Measurements from ENCODE around the gene TNKS2. TPM values are rescaled to one million over a fixed set of nuclear protein-coding genes. Genes with fewer than 3 reads are reported as not detected.
"Not testable (repeated sequence)": the region's sequence is repeated elsewhere in the genome, so short reads cannot be mapped to it uniquely, and the experiment has no call there.

TNKS2 gene
- total RNA-seq, 2 experiments from 2014 or later, result 40.7 to 43.2 TPM

GRCh38 chr10:91891125-91892001, 93.1 kb downstream of the TNKS2 start:
- H3K4me1 Mint-ChIP-seq, result peaks cover 8% of the 10 kb centered on the region
- peaks cover 26% of the 10 kb centered on the region for H3K27me3 Mint-ChIP-seq
- H3K9me3 Mint-ChIP-seq, result no peaks in the 10 kb centered on the region
- ATAC-seq (ENCODE audit: low read depth) (no peak), DNase-seq (no peak)
- no peak overlapping the region for H3K4me3 Mint-ChIP-seq
- H3K27ac Mint-ChIP-seq, result no peak overlapping the region
- POLR2A ChIA-PET, result interaction anchor here (0.6 kb wide), 1 partner anchor 14 kb away, joined by 6 read pairs; no protein-coding TSS in a partner anchor
- no peaks in the 10 kb centered on the region for H3K36me3 Mint-ChIP-seq

- peaks cover 16% of the 10 kb centered on the region for H3K27me3 Mint-ChIP-seq
- ATAC-seq (ENCODE audit: low read depth), result no peak
- peaks cover 2% of the 10 kb centered on the region for H3K4me1 Mint-ChIP-seq
- H3K27ac Mint-ChIP-seq, result no peak overlapping the region
- POLR2A ChIA-PET, result no interaction called here
- H3K36me3 Mint-ChIP-seq, result no peaks in the 10 kb centered on the region
- no peak overlapping the region for H3K4me3 Mint-ChIP-seq
- H3K9me3 Mint-ChIP-seq, result no peaks in the 10 kb centered on the region
- DNase-seq, result no peak
Observed at GRCh38 chr10:91893051-91893450, 94.8 kb downstream of the TNKS2 start.

- peaks cover 14% of the 10 kb centered on the region for H3K27me3 Mint-ChIP-seq
- H3K9me3 Mint-ChIP-seq; DNase-seq; H3K27ac Mint-ChIP-seq; ATAC-seq (ENCODE audit: low read depth); H3K36me3 Mint-ChIP-seq; H3K4me1 Mint-ChIP-seq; POLR2A ChIA-PET; H3K4me3 Mint-ChIP-seq: not testable (repeated sequence)
Observed at GRCh38 chr10:91894261-91894685, 96.0 kb downstream of the TNKS2 start.

GRCh38 chr10:91896212-91896756, 98.1 kb downstream of the TNKS2 start:
- Mint-ChIP-seq H3K36me3 (no peaks in the 10 kb centered on the region), H3K27me3 (peaks cover 3% of the 10 kb centered on the region), H3K4me1 (peaks cover 2% of the 10 kb centered on the region), H3K27ac (no peak overlapping the region), H3K4me3 (no peak overlapping the region), H3K9me3 (no peaks in the 10 kb centered on the region)
- POLR2A ChIA-PET, result no interaction called here
- no peak for DNase-seq
- no peak for ATAC-seq (ENCODE audit: low read depth)

GRCh38 chr10:91897421-91897820, 99.2 kb downstream of the TNKS2 start:
- DNase-seq (no peak), ATAC-seq (ENCODE audit: low read depth) (no peak)
- Mint-ChIP-seq H3K4me3 (no peak overlapping the region), H3K36me3 (no peaks in the 10 kb centered on the region), H3K27ac (no peak overlapping the region), H3K27me3 (no peaks in the 10 kb centered on the region), H3K9me3 (no peaks in the 10 kb centered on the region), H3K4me1 (peaks cover 11% of the 10 kb centered on the region)
- POLR2A ChIA-PET, result no interaction called here

- Mint-ChIP-seq H3K9me3 (no peaks in the 10 kb centered on the region), H3K4me3 (no peak overlapping the region), H3K4me1 (peaks cover 19% of the 10 kb centered on the region), H3K27me3 (no peaks in the 10 kb centered on the region), H3K36me3 (peaks cover 11% of the 10 kb centered on the region), H3K27ac (peak overlapping the region; percentile 77)
- ATAC-seq (ENCODE audit: low read depth) (peak; percentile 100), DNase-seq (no peak)
- POLR2A ChIA-PET, result no interaction called here
Observed at GRCh38 chr10:91901784-91902677, 103.8 kb downstream of the TNKS2 start.

- H3K36me3 Mint-ChIP-seq, result peaks cover 12% of the 10 kb centered on the region
- H3K9me3 Mint-ChIP-seq, result no peaks in the 10 kb centered on the region
- H3K4me3 Mint-ChIP-seq, result peak overlapping the region; percentile 90
- ATAC-seq (ENCODE audit: low read depth) (no peak), DNase-seq (no peak)
- H3K4me1 Mint-ChIP-seq, result peaks cover 22% of the 10 kb centered on the region
- POLR2A ChIA-PET, result interaction anchor here (0.9 to 2.0 kb wide), 2 partner anchors 20 to 108 kb away, joined by 4 read pairs; no protein-coding TSS in a partner anchor
- H3K27ac Mint-ChIP-seq, result no peak overlapping the region
- peaks cover 6% of the 10 kb centered on the region for H3K27me3 Mint-ChIP-seq
Observed at GRCh38 chr10:91907033-91907594, 108.9 kb downstream of the TNKS2 start.

- H3K27me3 Mint-ChIP-seq, result peaks cover 8% of the 10 kb centered on the region
- H3K36me3 Mint-ChIP-seq, result peaks cover 12% of the 10 kb centered on the region
- peak overlapping the region; percentile 90 for H3K4me3 Mint-ChIP-seq
- H3K9me3 Mint-ChIP-seq, result no peaks in the 10 kb centered on the region
- H3K27ac Mint-ChIP-seq, result peak overlapping the region; percentile 77
- no peak for DNase-seq
- POLR2A ChIA-PET, result interaction anchor here (0.5 to 2.0 kb wide), 7 partner anchors 12 to 149 kb away, joined by 3 to 22 read pairs (median 5); partner anchors contain the start of gene BTAF1
- peaks cover 16% of the 10 kb centered on the region for H3K4me1 Mint-ChIP-seq
- peak; percentile 22 for ATAC-seq (ENCODE audit: low read depth)
Observed at GRCh38 chr10:91907914-91908336, 109.7 kb downstream of the TNKS2 start.

GRCh38 chr10:91908337-91909116, 110.3 kb downstream of the TNKS2 start:
- H3K4me1 Mint-ChIP-seq, result peaks cover 17% of the 10 kb centered on the region
- POLR2A ChIA-PET, result interaction anchor here (0.7 to 2.0 kb wide), 7 partner anchors 10 to 112 kb away, joined by 3 to 22 read pairs (median 4); partner anchors contain the start of gene BTAF1
- ATAC-seq (ENCODE audit: low read depth) (peak; percentile 93), DNase-seq (peak; percentile 85)
- peak overlapping the region; percentile 90 for H3K4me3 Mint-ChIP-seq
- H3K36me3 Mint-ChIP-seq, result peaks cover 12% of the 10 kb centered on the region
- H3K9me3 Mint-ChIP-seq, result no peaks in the 10 kb centered on the region
- peaks cover 13% of the 10 kb centered on the region for H3K27me3 Mint-ChIP-seq
- H3K27ac Mint-ChIP-seq, result peak overlapping the region; percentile 89

- Mint-ChIP-seq H3K27ac (peak within 1 kb of the TSS; percentile 89), H3K27me3 (peaks cover 19% of the 10 kb centered on the region), H3K9me3 (no peaks in the 10 kb centered on the region), H3K4me1 (peaks cover 17% of the 10 kb centered on the region), H3K36me3 (peaks cover 12% of the 10 kb centered on the region), H3K4me3 (peak within 1 kb of the TSS; percentile 88)
- POLR2A ChIA-PET, result interaction anchor here (0.9 to 2.0 kb wide), 5 partner anchors 11 to 113 kb away, joined by 3 to 22 read pairs (median 4); partner anchors contain the start of gene BTAF1
- DNase-seq (no peak), ATAC-seq (ENCODE audit: low read depth) (no peak)
Observed at GRCh38 chr10:91909117-91909677, 111.0 kb downstream of the TNKS2 start, which contains the start of gene FGFBP3. Gene FGFBP3 (minus strand): TSS chr10:91909486. CDS start chr10:91908969, 517 bp downstream.

GRCh38 chr10:91910467-91910866, 112.2 kb downstream of the TNKS2 start:
- Mint-ChIP-seq H3K4me3 (no peak overlapping the region), H3K4me1 (peaks cover 17% of the 10 kb centered on the region), H3K9me3 (no peaks in the 10 kb centered on the region), H3K27ac (no peak overlapping the region), H3K36me3 (peaks cover 10% of the 10 kb centered on the region), H3K27me3 (peaks cover 30% of the 10 kb centered on the region)
- DNase-seq (no peak), ATAC-seq (ENCODE audit: low read depth) (no peak)
- POLR2A ChIA-PET, result interaction anchor here (0.6 kb wide), 1 partner anchor 14 kb away, joined by 4 read pairs; no protein-coding TSS in a partner anchor
